OCI-LY3 (cell line): Measurements from ENCODE around the gene ZDHHC15.

Experiments
- CTCF ChIP-seq: fragments of 200-600, 300-600 bp; sonication (generic); IDR thresholded peaks from 2 replicates; pipeline ENCODE4 v1.5.1; 2014; ENCODE audit warnings: antibody characterized with exemption, low read length, low read depth
- EZH2phosphoT487 ChIP-seq: fragments of 200-600 bp; shearing (Covaris generic); IDR thresholded peaks from 2 replicates; pipeline ENCODE4 v1.6.1; 2018; ENCODE audit warnings: antibody characterized with exemption, mixed run types, low read depth

DNA sequence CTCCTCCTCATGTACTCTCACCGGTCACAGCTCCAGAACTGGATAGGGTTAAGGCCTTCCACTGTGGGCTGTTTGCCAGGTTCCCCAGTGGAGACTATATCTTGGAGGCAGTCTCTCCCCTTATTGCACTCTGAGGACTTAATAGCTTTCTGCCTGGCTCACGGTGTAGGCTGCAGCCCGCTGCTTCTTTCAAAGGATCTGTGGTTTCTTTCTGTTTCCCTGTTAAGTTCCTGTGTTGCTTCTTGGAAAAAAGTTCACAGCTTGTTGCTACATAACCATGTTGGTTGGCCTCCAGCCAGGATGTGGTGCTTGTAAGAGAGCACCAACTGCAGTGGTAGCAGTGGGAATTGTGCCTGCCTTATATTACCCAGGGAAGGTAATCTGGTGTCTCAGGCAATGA lies 24.9 kb upstream of the ZDHHC15 start:
- TF ChIP-seq CTCF (no peak), EZH2phosphoT487 (no peak)
